ENCODE results near the gene RNF168.
"Not testable (repeated sequence)": the region's sequence is repeated elsewhere in the genome, so short reads cannot be mapped to it uniquely, and the experiment has no call there.

RNF168 gene

DNA sequence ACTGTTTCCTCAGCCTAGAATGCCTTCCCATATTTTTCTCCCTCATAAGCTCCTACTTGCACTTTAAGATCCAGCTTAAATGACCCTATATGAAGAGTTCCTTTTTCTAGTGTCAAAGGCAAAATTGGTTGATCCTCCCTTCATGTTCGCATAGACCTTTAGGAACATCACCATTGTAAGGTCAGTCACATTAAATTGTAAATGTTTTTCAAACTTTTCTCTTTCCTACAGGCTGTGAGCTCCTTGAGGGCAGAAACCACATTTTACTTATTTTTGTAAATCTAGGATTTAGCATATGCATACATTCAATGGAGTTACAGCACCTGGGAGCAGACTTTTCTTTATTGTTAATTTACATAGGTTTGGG, 10.8 kb upstream of the RNF168 start:
- H3K4me3 ChIP-seq (ENCODE audit: low read depth, low read length) = no peak overlapping the region
- ChIA-PET POLR2A (no interaction called here), CTCF (interaction anchor here (0.6 to 0.7 kb wide), 2 partner anchors 9 to 105 kb away, joined by 3 to 5 read pairs; no protein-coding TSS in a partner anchor)
- H3K4me1 ChIP-seq (ENCODE audit: control insufficient read depth, insufficient read depth, low read length) = no peaks in the 10 kb centered on the region
- no peaks in the 10 kb centered on the region for H3K36me3 ChIP-seq (ENCODE audit: control insufficient read depth in 2 of 2, insufficient read depth in 1 of 2, low read length in 2 of 2)
- no peak for TF ChIP-seq ZNF677 (tag by site-specific recombination; IDR thresholded peaks at IDR 0.05)
- no peak for TF ChIP-seq ZNF514 (tag by site-specific recombination; IDR thresholded peaks at IDR 0.05)
- no peak for TF ChIP-seq KLF8 (tag by site-specific recombination; IDR thresholded peaks at IDR 0.05)
- TF ChIP-seq, protein P1, sequence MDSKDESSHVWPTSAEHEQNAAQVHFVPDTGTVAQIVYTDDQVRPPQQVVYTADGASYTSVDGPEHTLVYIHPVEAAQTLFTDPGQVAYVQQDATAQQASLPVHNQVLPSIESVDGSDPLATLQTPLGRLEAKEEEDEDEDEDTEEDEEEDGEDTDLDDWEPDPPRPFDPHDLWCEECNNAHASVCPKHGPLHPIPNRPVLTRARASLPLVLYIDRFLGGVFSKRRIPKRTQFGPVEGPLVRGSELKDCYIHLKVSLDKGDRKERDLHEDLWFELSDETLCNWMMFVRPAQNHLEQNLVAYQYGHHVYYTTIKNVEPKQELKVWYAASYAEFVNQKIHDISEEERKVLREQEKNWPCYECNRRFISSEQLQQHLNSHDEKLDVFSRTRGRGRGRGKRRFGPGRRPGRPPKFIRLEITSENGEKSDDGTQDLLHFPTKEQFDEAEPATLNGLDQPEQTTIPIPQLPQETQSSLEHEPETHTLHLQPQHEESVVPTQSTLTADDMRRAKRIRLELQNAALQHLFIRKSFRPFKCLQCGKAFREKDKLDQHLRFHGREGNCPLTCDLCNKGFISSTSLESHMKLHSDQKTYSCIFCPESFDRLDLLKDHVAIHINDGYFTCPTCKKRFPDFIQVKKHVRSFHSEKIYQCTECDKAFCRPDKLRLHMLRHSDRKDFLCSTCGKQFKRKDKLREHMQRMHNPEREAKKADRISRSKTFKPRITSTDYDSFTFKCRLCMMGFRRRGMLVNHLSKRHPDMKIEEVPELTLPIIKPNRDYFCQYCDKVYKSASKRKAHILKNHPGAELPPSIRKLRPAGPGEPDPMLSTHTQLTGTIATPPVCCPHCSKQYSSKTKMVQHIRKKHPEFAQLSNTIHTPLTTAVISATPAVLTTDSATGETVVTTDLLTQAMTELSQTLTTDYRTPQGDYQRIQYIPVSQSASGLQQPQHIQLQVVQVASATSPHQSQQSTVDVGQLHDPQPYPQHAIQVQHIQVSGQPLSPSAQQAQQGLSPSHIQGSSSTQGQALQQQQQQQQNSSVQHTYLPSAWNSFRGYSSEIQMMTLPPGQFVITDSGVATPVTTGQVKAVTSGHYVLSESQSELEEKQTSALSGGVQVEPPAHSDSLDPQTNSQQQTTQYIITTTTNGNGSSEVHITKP (tag by site-specific recombination; IDR thresholded peaks at IDR 0.05) = no peak
- TF ChIP-seq ZFP69B (tag by site-specific recombination; IDR thresholded peaks at IDR 0.05) = no peak
- TF ChIP-seq ZNF544 (tag by site-specific recombination; IDR thresholded peaks at IDR 0.05) = no peak
- TF ChIP-seq, protein P2, sequence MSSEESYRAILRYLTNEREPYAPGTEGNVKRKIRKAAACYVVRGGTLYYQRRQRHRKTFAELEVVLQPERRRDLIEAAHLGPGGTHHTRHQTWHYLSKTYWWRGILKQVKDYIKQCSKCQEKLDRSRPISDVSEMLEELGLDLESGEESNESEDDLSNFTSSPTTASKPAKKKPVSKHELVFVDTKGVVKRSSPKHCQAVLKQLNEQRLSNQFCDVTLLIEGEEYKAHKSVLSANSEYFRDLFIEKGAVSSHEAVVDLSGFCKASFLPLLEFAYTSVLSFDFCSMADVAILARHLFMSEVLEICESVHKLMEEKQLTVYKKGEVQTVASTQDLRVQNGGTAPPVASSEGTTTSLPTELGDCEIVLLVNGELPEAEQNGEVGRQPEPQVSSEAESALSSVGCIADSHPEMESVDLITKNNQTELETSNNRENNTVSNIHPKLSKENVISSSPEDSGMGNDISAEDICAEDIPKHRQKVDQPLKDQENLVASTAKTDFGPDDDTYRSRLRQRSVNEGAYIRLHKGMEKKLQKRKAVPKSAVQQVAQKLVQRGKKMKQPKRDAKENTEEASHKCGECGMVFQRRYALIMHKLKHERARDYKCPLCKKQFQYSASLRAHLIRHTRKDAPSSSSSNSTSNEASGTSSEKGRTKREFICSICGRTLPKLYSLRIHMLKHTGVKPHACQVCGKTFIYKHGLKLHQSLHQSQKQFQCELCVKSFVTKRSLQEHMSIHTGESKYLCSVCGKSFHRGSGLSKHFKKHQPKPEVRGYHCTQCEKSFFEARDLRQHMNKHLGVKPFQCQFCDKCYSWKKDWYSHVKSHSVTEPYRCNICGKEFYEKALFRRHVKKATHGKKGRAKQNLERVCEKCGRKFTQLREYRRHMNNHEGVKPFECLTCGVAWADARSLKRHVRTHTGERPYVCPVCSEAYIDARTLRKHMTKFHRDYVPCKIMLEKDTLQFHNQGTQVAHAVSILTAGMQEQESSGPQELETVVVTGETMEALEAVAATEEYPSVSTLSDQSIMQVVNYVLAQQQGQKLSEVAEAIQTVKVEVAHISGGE (tag by site-specific recombination; conservative IDR thresholded peaks at IDR 0.05; ENCODE audit: low read depth) = no peak
- no peak for TF ChIP-seq OVOL3 (tag by site-specific recombination; IDR thresholded peaks at IDR 0.05)
- no peak for TF ChIP-seq ZNF623 (tag by site-specific recombination; IDR thresholded peaks at IDR 0.05)
- no peak for TF ChIP-seq ZNF530 (tag by site-specific recombination; IDR thresholded peaks at IDR 0.05; ENCODE audit: low read depth)
- no peaks in the 10 kb centered on the region for H3K9me3 ChIP-seq (ENCODE audit: control insufficient read depth, insufficient read depth, low read depth, low read length)
- no peak overlapping the region for H3K27ac ChIP-seq (ENCODE audit: extremely low read depth, low read depth, low read length)

DNA sequence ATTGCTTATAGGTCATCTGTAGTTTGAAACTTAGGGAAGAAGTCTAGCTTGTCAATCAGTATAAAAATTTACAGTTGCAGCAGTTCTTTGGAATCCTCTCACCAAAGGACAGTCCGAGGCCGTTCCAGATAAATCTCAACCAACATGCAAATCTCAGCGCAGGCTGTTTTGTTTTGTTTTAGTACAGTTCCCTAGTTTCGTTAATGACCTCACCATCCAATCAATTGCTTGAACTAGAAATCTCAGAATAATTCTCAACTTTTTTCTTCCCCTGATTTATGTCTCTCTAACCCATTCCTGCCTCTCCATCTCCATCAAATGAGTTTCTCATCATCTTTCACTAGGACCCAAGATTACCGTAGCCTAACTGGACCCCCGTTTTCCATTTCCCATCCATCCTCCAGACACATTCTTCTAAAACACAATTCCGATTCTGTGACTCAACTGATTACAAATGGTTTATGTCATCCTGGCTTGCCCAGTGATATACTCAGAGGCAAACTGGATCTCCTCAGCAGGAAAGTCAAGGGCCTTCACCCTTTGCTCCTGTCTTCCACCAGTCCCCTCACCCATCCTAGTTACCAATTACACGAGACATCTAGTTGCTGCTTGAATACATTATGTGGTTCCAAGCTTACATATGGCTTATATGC, 10.3 kb upstream of the RNF168 start:
- POLR2A ChIA-PET = no interaction called here
- CTCF ChIA-PET = interaction anchor here (0.6 to 0.7 kb wide), 2 partner anchors 9 to 105 kb away, joined by 3 to 5 read pairs; no protein-coding TSS in a partner anchor
- Histone ChIP-seq H3K4me1 (ENCODE audit: control insufficient read depth, insufficient read depth, low read length) (no peaks in the 10 kb centered on the region), H3K36me3 (ENCODE audit: control insufficient read depth in 2 of 2, insufficient read depth in 1 of 2, low read length in 2 of 2) (no peaks in the 10 kb centered on the region), H3K4me3 (ENCODE audit: low read depth, low read length) (no peak overlapping the region), H3K9me3 (ENCODE audit: control insufficient read depth, insufficient read depth, low read depth, low read length) (no peaks in the 10 kb centered on the region), H3K27ac (ENCODE audit: extremely low read depth, low read depth, low read length) (no peak overlapping the region)
- no peak for TF ChIP-seq OVOL3 (tag by site-specific recombination; IDR thresholded peaks at IDR 0.05)
- TF ChIP-seq ZNF138 (tag by site-specific recombination; IDR thresholded peaks at IDR 0.05; ENCODE audit: borderline replicate concordance) = no peak
- TF ChIP-seq ZEB2 (tag by site-specific recombination; IDR thresholded peaks at IDR 0.05) = no peak
- TF ChIP-seq ZNF837 (tag by site-specific recombination; IDR thresholded peaks at IDR 0.05) = no peak
- no peak for TF ChIP-seq HOXC10 (CRISPR knock-in tag; IDR thresholded peaks at IDR 0.05)
- no peak for TF ChIP-seq MYNN (tag by site-specific recombination; IDR thresholded peaks at IDR 0.05; ENCODE audit: borderline replicate concordance)
- TF ChIP-seq ZFP37 (tag by site-specific recombination; IDR thresholded peaks at IDR 0.05) = no peak
- no peak for TF ChIP-seq KLF9 (tag by site-specific recombination; IDR thresholded peaks at IDR 0.05; ENCODE audit: low read depth)
- TF ChIP-seq, protein P3, sequence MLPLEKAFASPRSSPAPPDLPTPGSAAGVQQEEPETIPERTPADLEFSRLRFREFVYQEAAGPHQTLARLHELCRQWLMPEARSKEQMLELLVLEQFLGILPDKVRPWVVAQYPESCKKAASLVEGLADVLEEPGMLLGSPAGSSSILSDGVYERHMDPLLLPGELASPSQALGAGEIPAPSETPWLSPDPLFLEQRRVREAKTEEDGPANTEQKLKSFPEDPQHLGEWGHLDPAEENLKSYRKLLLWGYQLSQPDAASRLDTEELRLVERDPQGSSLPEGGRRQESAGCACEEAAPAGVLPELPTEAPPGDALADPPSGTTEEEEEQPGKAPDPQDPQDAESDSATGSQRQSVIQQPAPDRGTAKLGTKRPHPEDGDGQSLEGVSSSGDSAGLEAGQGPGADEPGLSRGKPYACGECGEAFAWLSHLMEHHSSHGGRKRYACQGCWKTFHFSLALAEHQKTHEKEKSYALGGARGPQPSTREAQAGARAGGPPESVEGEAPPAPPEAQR (tag by site-specific recombination; IDR thresholded peaks at IDR 0.05) = no peak
- no peak for TF ChIP-seq YY1 (tag by site-specific recombination; IDR thresholded peaks at IDR 0.05)

DNA sequence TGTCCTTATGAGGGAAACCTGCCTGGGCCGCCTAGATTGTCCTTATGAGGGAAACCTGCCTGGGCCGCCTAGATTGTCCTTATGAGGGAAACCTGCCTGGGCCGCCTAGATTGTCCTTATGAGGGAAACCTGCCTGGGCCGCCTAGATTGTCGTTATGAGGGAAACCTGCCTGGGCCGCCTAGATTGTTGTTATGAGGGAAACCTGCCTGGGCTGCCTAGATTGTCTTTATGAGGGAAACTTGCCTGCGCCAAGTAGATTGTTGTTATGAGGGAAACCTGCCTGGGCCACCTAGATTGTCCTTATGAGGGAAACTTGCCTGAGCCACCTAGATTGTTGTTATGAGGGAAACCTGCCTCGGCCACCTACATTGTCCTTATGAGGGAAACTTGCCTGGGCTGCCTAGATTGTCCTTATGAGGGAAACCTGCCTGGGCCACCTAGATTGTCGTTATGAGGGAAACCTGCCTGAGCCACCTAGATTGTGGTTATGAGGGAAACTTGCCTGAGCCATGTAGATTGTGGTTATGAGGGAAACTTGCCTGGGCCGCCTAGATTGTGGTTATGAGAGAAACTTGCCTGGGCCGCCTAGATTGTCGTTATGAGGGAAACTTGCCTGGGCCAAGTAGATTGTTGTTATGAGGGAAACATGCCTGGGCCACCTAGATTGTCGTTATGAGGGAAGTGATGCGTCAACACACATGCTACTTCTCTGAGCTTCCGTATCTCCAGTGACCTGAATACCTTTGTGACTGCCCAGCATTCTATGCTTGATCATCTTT, 8.3 kb upstream of the RNF168 start:
- H3K36me3 ChIP-seq (ENCODE audit: control insufficient read depth in 2 of 2, insufficient read depth in 1 of 2, low read length in 2 of 2); H3K27ac ChIP-seq (ENCODE audit: extremely low read depth, low read depth, low read length); CTCF ChIA-PET; H3K4me1 ChIP-seq (ENCODE audit: control insufficient read depth, insufficient read depth, low read length); POLR2A ChIA-PET; H3K9me3 ChIP-seq (ENCODE audit: control insufficient read depth, insufficient read depth, low read depth, low read length); H3K4me3 ChIP-seq (ENCODE audit: low read depth, low read length): not testable (repeated sequence)

DNA sequence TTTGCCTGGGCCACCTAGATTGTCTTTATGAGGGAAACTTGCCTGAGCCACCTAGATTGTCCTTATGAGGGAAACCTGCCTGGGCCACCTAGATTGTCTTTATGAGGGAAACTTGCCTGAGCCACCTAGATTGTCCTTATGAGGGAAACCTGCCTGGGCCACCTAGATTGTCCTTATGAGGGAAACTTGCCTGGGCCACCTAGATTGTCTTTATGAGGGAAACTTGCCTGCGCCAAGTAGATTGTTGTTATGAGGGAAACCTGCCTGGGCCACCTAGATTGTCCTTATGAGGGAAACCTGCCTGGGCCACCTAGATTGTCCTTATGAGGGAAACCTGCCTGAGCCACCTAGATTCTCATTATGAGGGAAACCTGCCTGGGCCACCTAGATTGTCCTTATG, 7.5 kb upstream of the RNF168 start:
- H3K4me3 ChIP-seq (ENCODE audit: low read depth, low read length); CTCF ChIA-PET; H3K36me3 ChIP-seq (ENCODE audit: control insufficient read depth in 2 of 2, insufficient read depth in 1 of 2, low read length in 2 of 2); H3K27ac ChIP-seq (ENCODE audit: extremely low read depth, low read depth, low read length); H3K9me3 ChIP-seq (ENCODE audit: control insufficient read depth, insufficient read depth, low read depth, low read length); POLR2A ChIA-PET; H3K4me1 ChIP-seq (ENCODE audit: control insufficient read depth, insufficient read depth, low read length): not testable (repeated sequence)

Measured in HEK293 (cell line).